Transverse colon (tissue), 4 donors: ENCODE results near the gene PDILT. TPM values are rescaled to one million over a fixed set of nuclear protein-coding genes. Genes with fewer than 3 reads are reported as not detected.

Source experiments
- DNase-seq: peaks from one replicate; pipeline ENCODE4 v3.0.0-alpha.2; 2019
- H3K27ac ChIP-seq, 4 donors: fragments of 200-600 bp; sonication (generic); 2 replicates each; pipeline ENCODE4 v1.5.1; 2016 to 2018; ENCODE audit warnings: inconsistent platforms in 4 of 4
- H3K27me3 ChIP-seq: fragments of 200-600 bp; sonication (generic); 2 replicates; pipeline ENCODE4 v1.5.1; 2017; ENCODE audit warnings: inconsistent platforms
- H3K36me3 ChIP-seq, 4 donors: fragments of 200-600 bp; sonication (generic); 2 replicates each; pipeline ENCODE4 v1.5.1; 2017 to 2019; ENCODE audit warnings: inconsistent platforms in 4 of 4
- H3K4me1 ChIP-seq, 4 donors: fragments of 200-600 bp; sonication (generic); 2 replicates each; pipeline ENCODE4 v1.5.1; 2017 to 2020; ENCODE audit warnings: inconsistent platforms in 4 of 4
- H3K4me3 ChIP-seq, 4 donors: fragments of 200-600 bp; sonication (generic); 1 replicate in 1 of 4; 2 replicates in 3 of 4; pipeline versions ENCODE4 v1.5.1 to v1.6.1; 2017 to 2019; ENCODE audit warnings: inconsistent platforms in 4 of 4
- H3K9me3 ChIP-seq, 2 donors: fragments of 200-600 bp; sonication (generic); 2 replicates each; pipeline ENCODE4 v1.5.1; 2017 to 2019; ENCODE audit warnings: inconsistent platforms in 2 of 2
- CTCF ChIP-seq, 5 experiments: fragments of 200-600 bp in 3 of 5; fragments of 450-650 bp in 2 of 5; sonication (generic) in 3 of 5; IDR thresholded peaks; 1 replicate in 2 of 5; 2 replicates in 3 of 5; pipeline ENCODE4 v1.5.1; 2016 to 2017; ENCODE audit warnings: antibody characterized with exemption in 5 of 5, inconsistent platforms in 3 of 5, mild to moderate bottlenecking in 2 of 5, moderate library complexity in 1 of 5
- EP300 ChIP-seq: sonication (generic); formaldehyde crosslinking; IDR thresholded peaks from one replicate; pipeline ENCODE4 v1.6.1; 2017; ENCODE audit warnings: antibody characterized with exemption, low read depth
- POLR2A ChIP-seq: fragments of 450-650 bp; IDR thresholded peaks from one replicate; pipeline ENCODE4 v1.6.1; 2016; ENCODE audit warnings: antibody characterized with exemption, mild to moderate bottlenecking, moderate library complexity
- POLR2AphosphoS5 ChIP-seq, 3 donors: sonication (generic); formaldehyde crosslinking; IDR thresholded peaks; one replicate each; pipeline ENCODE4 v1.6.1; 2016; ENCODE audit warnings: antibody characterized with exemption in 3 of 3
- WGBS, 2 donors: methylation state at CpG; one replicate each; pipeline ENCODE4 v1.1.5; 2018; ENCODE audit warnings: low coverage in 1 of 2; 5-methylcytosine and 5-hydroxymethylcytosine counted together
- in situ Hi-C, 4 donors: fragments of 200-750 bp; cut with MboI; loops; one replicate each; pipeline versions ENCODE4 v1.15.0 to v1.15.1; 2017; ENCODE audit warnings: low sequenced_read_pairs in 3 of 4, low pct_ligation_motif_present in 1 of 4, low pct_unique_long_range_greater_than_20kb in 1 of 4
- intact Hi-C: fragments of 100-400 bp; cut with DNase I; formaldehyde crosslinking; loops from one replicate; pipeline ENCODE4 v1.15.1; 2023; ENCODE audit warnings: low total_unique reads
- total RNA-seq, 4 donors: library from RNA; depleted of rRNA; stranded (reverse); fragments of >200 nt; gene quantifications; one replicate each; pipeline ENCODE4 v1.1.0, GENCODE V29; 2016

PDILT gene
- total RNA-seq, 4 donors from 2014 or later, result not detected

GRCh38 chr16:20320592-20320991 lies 83.9 kb downstream of the PDILT start:
- no peak for DNase-seq
- no peaks in the 10 kb centered on the region for H3K36me3 ChIP-seq
- H3K27ac ChIP-seq, result no peak overlapping the region
- no peaks in the 10 kb centered on the region for H3K27me3 ChIP-seq
- no peaks in the 10 kb centered on the region for H3K9me3 ChIP-seq
- intact Hi-C loops (loop anchor here (10.0 kb wide), 1 partner anchor 46 kb away; no protein-coding TSS in a partner anchor), in situ Hi-C loops (no loop called here)
- no peak overlapping the region for H3K4me3 ChIP-seq
- H3K4me1 ChIP-seq, result no peaks in the 10 kb centered on the region
- TF ChIP-seq POLR2A (no peak), CTCF (IDR thresholded peaks at IDR 0.05) (no peak), EP300 (no peak), POLR2AphosphoS5 (IDR thresholded peaks at IDR 0.05) (no peak)

DNA sequence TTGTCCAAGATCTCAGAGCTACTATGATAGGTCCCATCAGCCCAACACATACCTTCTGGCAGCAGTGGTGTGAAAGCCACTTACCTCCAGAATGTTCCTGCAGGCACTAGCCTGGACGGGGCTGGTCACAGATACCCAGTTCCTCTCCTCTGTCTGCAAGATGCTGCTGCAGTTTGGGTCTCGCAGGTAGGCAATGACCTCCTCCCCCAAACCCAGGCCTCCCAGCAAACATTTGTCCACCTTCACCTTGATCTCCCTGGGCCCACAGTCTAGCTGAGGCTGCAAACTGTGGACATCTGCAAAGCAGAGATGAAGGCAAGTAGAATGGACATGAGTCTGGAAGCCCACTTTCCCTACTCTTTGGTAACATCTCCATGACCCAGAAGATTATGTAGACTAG lies 84.4 kb downstream of the PDILT start:
- Histone ChIP-seq H3K27me3 (no peaks in the 10 kb centered on the region), H3K27ac (no peak overlapping the region), H3K36me3 (no peaks in the 10 kb centered on the region), H3K4me3 (no peak overlapping the region), H3K9me3 (no peaks in the 10 kb centered on the region), H3K4me1 (no peaks in the 10 kb centered on the region)
- TF ChIP-seq POLR2AphosphoS5 (IDR thresholded peaks at IDR 0.05) (no peak), POLR2A (no peak), CTCF (IDR thresholded peaks at IDR 0.05) (no peak), EP300 (no peak)
- no peak for DNase-seq
- in situ Hi-C loops (no loop called here), intact Hi-C loops (loop anchor here (10.0 kb wide), 1 partner anchor 45 kb away; no protein-coding TSS in a partner anchor)
- WGBS, 2 donors, result 92% methylated on average over 2 of the region's 2 CpGs; no CpG with 5 or more reads in 1 of the 2 donors

GRCh38 chr16:20319406-20319805 lies 85.1 kb downstream of the PDILT start:
- DNase-seq, result no peak
- 77 to 78% methylated on average over 1 of the region's 1 CpG for WGBS, 2 donors
- Histone ChIP-seq H3K4me3 (no peak overlapping the region), H3K9me3 (no peaks in the 10 kb centered on the region), H3K4me1 (no peaks in the 10 kb centered on the region), H3K27ac (no peak overlapping the region), H3K27me3 (no peaks in the 10 kb centered on the region), H3K36me3 (no peaks in the 10 kb centered on the region)
- intact Hi-C loops (no loop called here), in situ Hi-C loops (no loop called here)
- no peak for TF ChIP-seq POLR2AphosphoS5 (IDR thresholded peaks at IDR 0.05)
- no peak for TF ChIP-seq POLR2A
- TF ChIP-seq EP300, result no peak
- no peak for TF ChIP-seq CTCF (IDR thresholded peaks at IDR 0.05)

GRCh38 chr16:20318437-20318836 lies 86.1 kb downstream of the PDILT start:
- Histone ChIP-seq H3K4me3 (no peak overlapping the region), H3K27ac (no peak overlapping the region), H3K9me3 (no peaks in the 10 kb centered on the region), H3K36me3 (no peaks in the 10 kb centered on the region), H3K4me1 (no peaks in the 10 kb centered on the region), H3K27me3 (no peaks in the 10 kb centered on the region)
- intact Hi-C loops, result no loop called here
- no peak for DNase-seq
- TF ChIP-seq POLR2A, result no peak
- TF ChIP-seq POLR2AphosphoS5 (IDR thresholded peaks at IDR 0.05), result no peak
- TF ChIP-seq EP300, result no peak
- TF ChIP-seq CTCF (IDR thresholded peaks at IDR 0.05), result no peak
- in situ Hi-C loops, result no loop called here
- 45 to 53% methylated on average over 3 of the region's 3 CpGs for WGBS, 2 donors
